Kidney tubule cell (primary cell): ENCODE data around the gene RNU6-9.

Experiments
- DNase-seq: peaks from one replicate; pipeline ENCODE4 v3.0.0-alpha.2; 2018; ENCODE audit warnings: low spot score

Gene RNU6-9

DNA sequence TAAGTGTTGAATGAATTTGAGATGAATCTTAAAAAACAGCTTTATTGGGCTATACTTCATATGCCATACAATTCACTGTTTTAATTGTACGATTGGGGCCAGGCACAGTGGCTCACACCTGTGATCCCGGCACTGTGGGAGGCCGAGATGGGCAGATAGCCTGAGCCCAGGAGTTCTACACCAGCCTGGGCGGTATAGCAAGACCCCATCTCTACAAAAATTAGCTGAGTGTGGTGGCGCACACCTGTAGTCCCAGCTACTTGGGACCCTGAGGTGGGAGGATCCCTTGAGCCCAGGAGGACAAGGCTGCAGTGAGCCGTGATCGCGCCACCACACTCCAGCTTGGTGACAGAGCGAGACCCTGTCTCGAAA, 42.9 kb downstream of the RNU6-9 start:
- no peak for DNase-seq

DNA sequence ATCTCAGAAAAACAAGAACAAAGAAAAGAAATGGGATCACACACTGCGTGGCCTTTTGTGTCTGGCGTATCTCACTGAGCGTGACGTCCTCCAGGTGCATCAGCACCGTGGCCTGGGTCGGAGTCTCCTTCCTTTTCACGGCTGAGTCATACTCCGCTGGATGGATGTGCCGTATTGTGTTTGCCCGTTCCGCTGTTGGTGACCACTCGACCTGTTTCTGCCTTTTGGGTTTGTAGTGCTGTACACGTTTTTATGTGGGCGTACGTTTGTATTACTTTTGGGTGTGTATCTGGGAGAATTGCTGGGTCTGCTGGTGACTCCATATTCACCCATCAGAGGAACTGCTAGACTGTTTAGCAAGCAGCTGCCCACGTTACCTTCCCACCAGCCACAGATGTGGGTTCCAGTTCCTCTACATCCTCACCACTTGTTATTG, 44.0 kb downstream of the RNU6-9 start:
- DNase-seq = no peak

GRCh38 chr19:938233-938923, 45.1 kb downstream of the RNU6-9 start:
- no peak for DNase-seq

- no peak for DNase-seq
Observed at GRCh38 chr19:939439-939838, 46.2 kb downstream of the RNU6-9 start.

DNA sequence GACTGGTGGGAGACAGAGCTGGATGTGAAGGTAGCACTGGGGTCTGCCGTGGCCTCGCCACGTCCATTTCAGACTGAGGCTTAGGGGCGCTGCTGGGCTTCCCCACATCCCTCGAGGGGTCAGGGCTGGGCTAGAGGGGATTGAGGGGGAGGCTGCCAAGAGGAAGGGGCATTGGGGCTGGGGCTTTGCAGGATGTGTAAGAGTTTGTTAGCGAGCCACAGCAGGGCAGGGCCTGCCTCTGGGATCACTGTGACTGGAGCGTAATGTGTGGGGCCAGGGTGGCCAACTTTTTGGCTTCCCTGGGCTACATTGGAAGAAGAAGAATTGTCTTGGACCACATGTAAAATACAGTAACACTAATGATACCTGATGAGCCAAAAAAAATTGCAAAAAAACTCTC, 46.6 kb downstream of the RNU6-9 start:
- no peak for DNase-seq

DNA sequence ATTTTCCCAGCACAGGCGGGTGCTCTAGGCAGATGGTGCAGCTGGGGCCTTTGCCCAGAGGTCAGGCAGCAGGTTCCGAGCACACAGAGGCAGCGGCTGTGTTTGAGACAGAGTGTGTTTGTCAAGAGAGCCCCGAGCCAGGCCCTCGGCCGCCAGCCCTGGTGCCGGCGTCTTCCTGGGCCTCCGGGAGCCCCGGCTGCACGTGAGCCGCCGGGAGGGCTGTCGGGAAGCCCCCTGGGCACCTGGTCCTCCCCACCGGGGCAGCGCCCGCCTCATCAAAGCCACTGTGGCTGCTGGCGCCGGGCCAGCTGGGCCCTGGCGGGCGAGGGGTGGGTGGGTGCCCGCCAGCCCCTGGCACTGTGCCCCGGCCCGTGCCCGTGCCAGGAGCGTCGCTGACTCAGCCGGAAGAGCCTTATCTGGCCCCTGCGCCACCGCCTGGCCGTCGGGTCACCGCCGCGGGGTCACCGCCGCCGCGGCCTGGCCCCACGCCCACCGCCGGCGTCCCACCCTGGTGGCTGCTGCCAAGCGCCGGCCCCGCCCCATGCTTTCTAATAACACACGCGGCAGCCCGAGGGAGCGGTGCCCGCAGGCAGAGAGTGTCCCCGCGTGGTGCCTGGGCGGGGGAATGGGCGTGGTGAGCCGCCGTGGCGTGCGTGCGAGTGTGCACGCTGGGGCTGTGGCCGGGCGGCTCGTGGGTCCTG, 47.5 kb downstream of the RNU6-9 start:
- peak; percentile 85 for DNase-seq

DNA sequence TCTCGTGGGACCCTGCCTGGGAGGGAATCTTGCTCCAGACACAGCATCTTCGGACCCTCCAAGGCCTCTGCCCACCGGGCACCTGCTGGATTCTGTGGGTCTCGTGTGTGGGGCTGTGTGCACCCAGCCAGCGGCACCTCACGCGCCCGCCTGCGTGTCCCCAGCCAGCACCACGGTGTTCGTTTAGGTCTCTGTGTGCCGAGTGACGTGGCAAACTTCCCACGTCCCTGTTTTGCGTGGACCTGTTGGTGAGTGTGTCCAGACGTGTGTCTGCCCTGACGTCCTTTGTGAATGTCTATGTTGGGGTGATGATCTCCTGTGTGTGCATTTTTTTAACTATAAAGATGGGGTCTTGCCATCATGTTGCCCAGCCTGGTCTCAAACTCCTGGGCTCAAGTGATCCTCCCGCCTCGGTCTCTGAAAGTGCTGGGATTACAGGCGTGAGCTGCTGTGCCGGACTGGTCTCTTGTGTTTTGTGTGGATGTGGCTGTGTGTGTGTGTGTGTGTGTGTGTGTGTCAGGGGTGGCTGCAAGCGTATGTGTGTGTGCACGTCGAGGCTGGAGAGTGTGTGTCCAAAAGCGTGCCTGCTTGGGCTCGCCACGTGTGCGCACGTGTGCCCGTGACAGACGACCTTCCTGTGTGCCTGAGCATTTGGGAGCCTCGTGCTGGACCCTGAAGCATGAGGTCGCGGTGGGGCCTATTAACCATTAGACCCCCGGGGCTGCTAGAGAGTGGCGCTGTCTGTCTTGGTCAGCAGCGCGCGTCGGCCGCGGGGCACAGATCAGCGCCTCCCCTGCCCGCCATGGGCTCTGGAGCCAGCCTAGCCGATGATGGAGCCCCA, 48.2 kb downstream of the RNU6-9 start:
- DNase-seq = no peak

GRCh38 chr19:942133-942645, 48.9 kb downstream of the RNU6-9 start:
- DNase-seq = no peak
